Lung (tissue), 10 donors: ENCODE results near the gene FOXO3B. TPM values are rescaled to one million over a fixed set of nuclear protein-coding genes. Genes with fewer than 3 reads are reported as not detected.
"Not testable (repeated sequence)": the region's sequence is repeated elsewhere in the genome, so short reads cannot be mapped to it uniquely, and the experiment has no call there.

Source experiments
- ATAC-seq: fragments of 200-7000 bp; cut with Tn5 transposase; one replicate; pipeline ENCODE4 v1.9.1; 2020; ENCODE audit warnings: moderate number of reproducible peaks; ENCODE audit not compliant: insufficient read depth, low FRiP score
- DNase-seq, 3 donors: peaks; one replicate each; pipeline ENCODE4 v3.0.0-alpha.2; 2013 to 2017
- H3K27ac ChIP-seq, 2 donors: one replicate each; pipeline ENCODE4 v1.5.1; 2013; ENCODE audit warnings: mild to moderate bottlenecking in 2 of 2, moderate library complexity in 2 of 2, control low read depth in 1 of 2, inconsistent platforms in 1 of 2, low read depth in 1 of 2, low read length in 1 of 2
- H3K27me3 ChIP-seq, 3 donors: one replicate each; pipeline ENCODE4 v1.5.1; 2013; ENCODE audit warnings: low read length in 2 of 3; ENCODE audit not compliant: control insufficient read depth in 3 of 3, insufficient read depth in 3 of 3
- H3K36me3 ChIP-seq, 4 donors: one replicate each; pipeline ENCODE4 v1.5.1; 2013; ENCODE audit warnings: low read length in 4 of 4, mild to moderate bottlenecking in 1 of 4, moderate library complexity in 1 of 4; ENCODE audit not compliant: control insufficient read depth in 4 of 4, insufficient read depth in 4 of 4
- H3K4me1 ChIP-seq, 5 donors: one replicate each; pipeline ENCODE4 v1.5.1; 2013; ENCODE audit warnings: low read length in 5 of 5, mild to moderate bottlenecking in 2 of 5, moderate library complexity in 1 of 5; ENCODE audit not compliant: control insufficient read depth in 5 of 5, insufficient read depth in 5 of 5
- H3K4me3 ChIP-seq: one replicate; pipeline ENCODE4 v1.5.1; 2013; ENCODE audit warnings: mild to moderate bottlenecking, control low read depth, moderate library complexity
- H3K9ac ChIP-seq, 2 donors: one replicate each; pipeline ENCODE4 v1.5.1; 2013; ENCODE audit warnings: low read length in 2 of 2, control low read depth in 1 of 2; ENCODE audit not compliant: insufficient read depth in 1 of 2
- H3K9me3 ChIP-seq, 4 donors: one replicate each; pipeline ENCODE4 v1.5.1; 2013; ENCODE audit warnings: low read length in 3 of 4, mild to moderate bottlenecking in 1 of 4, moderate library complexity in 1 of 4; ENCODE audit not compliant: control insufficient read depth in 4 of 4, insufficient read depth in 3 of 4
- WGBS, 2 donors: extraction: QIAGEN DNeasy Blood & Tissue Kit; methylation state at CpG; one replicate each; pipeline ENCODE4 v1.1.7; 2013; 5-methylcytosine and 5-hydroxymethylcytosine counted together
- polyA plus RNA-seq, 2 donors: library from polyadenylated mRNA; stranded (reverse); fragments of 200-250 nt; gene quantifications; one replicate each; pipeline ENCODE4 v1.2.1, GENCODE V29; 2013
- total RNA-seq, 2 donors: library from RNA; depleted of rRNA in 1 of 2; stranded (reverse); fragments of >200 nt in 1 of 2; gene quantifications; one replicate each; pipeline ENCODE4 v1.2.1, GENCODE V29; 2014 to 2021
- donor health status: Bipolar disorder and iron deficiency.
- donor health status: healthy.
- donor health status: DM: yes; HTN: yes; CAD: no.

The FOXO3B gene
- total and polyA plus RNA-seq, 4 donors, result 0.47 to 6.5 (median 2.1) TPM

DNA sequence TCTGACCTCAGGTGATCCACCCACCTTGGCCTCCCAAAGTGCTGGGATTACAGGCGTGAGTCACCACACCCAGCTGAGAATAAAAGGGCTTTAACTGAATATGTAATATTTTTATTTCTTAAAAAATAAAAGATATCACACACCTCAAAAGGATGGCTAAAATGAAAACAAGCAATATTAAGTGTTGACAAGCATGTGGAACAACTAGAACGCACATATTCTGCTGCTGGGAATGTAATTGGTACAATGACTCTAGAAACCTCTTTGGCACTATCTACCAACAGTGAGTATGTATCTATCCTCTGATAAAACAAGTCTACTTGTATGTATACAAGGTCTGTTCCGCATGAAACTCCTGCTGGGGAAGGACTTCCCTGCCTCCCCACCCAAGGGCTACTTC lies 5.2 kb downstream of the FOXO3B start:
- WGBS, 2 donors, result 93 to 98% methylated on average over 3 of the region's 3 CpGs
- not testable (repeated sequence) for H3K9ac ChIP-seq

DNA sequence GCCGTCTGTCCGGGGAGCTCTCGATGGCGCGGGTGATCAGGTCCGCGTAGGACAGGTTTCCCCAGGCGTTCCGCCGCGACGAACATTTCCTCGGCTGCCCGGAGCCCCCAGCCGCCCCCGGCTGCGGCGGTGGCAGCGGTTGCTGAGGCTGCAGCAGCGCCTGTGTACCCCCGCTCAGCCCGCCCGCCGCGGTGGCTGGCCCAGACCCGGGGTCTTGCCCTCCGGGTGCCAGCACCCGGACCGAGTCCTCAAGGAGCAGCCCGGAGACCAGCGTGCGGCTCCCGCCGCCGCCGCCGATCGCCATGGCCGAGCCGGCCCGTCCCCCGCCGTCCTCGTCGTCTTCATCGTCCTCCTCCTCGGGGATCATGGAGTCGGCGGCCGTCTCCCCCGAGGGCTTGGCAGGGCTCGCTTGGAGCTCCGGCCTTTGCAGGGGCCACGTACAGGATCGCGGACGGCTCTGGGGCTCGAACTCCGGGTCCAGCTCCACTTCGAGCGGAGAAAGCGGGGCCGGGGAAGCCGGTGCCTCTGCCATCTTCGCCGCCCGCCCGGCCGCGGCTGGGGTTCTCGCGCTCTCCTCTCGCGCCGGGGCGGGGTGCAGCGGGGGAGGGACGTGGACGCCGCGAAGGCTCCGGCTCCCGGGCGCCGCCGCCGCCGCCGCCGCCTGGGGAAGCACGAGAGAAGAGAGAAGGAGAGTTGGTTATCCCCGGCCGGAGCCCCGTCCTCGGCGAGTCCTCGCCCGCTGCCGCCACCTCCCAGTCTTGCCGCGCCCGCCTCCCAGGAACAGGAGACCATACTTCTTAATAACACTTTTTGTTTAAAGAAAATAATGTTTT lies 9.5 kb downstream of the FOXO3B start:
- H3K27ac ChIP-seq, ATAC-seq, DNase-seq: not testable (repeated sequence)

More for the DNA sequence above, 5.2 kb downstream of the FOXO3B start:
- H3K4me3 ChIP-seq, H3K36me3 ChIP-seq, ATAC-seq, H3K27ac ChIP-seq, DNase-seq, H3K27me3 ChIP-seq, H3K4me1 ChIP-seq, H3K9me3 ChIP-seq: not testable (repeated sequence)

GRCh38 chr17:18668625-18669024 lies 13.5 kb downstream of the FOXO3B start:
- not testable (repeated sequence) for H3K27ac ChIP-seq, ATAC-seq, H3K9ac ChIP-seq, H3K4me3 ChIP-seq, DNase-seq, H3K27me3 ChIP-seq, H3K4me1 ChIP-seq
- H3K36me3 ChIP-seq, result peaks cover 4 to 15% (median 12%) of the 10 kb centered on the region in 4 donors
- 91 to 98% methylated on average over 1 of the region's 1 CpG for WGBS, 2 donors
- peaks cover 0 to 10% (median under 1%) of the 10 kb centered on the region in 4 donors for H3K9me3 ChIP-seq

More for the DNA sequence above, 9.5 kb downstream of the FOXO3B start:
- peaks cover 4 to 20% (median 16%) of the 10 kb centered on the region in 4 donors for H3K36me3 ChIP-seq
- 97 to 98% methylated on average over 62 to 88 of the region's 102 CpGs for WGBS, 2 donors
- peaks cover 0 to 10% (median 0%) of the 10 kb centered on the region in 4 donors for H3K9me3 ChIP-seq
- H3K4me1 ChIP-seq, H3K4me3 ChIP-seq, H3K9ac ChIP-seq, H3K27me3 ChIP-seq: not testable (repeated sequence)

- H3K27me3 ChIP-seq, H3K9ac ChIP-seq, H3K4me3 ChIP-seq, H3K27ac ChIP-seq, ATAC-seq, H3K4me1 ChIP-seq, DNase-seq: not testable (repeated sequence)
- H3K9me3 ChIP-seq, result peaks cover 0 to 10% (median 3%) of the 10 kb centered on the region in 4 donors
- H3K36me3 ChIP-seq, result peaks cover 4 to 15% (median 11%) of the 10 kb centered on the region in 4 donors
- WGBS, 2 donors, result 97 to 99% methylated on average over 3 of the region's 3 CpGs
Measured at GRCh38 chr17:18667535-18667934, 14.6 kb downstream of the FOXO3B start.

GRCh38 chr17:18666326-18666725 lies 15.8 kb downstream of the FOXO3B start:
- H3K27me3 ChIP-seq, H3K4me3 ChIP-seq: not testable (repeated sequence)

DNA sequence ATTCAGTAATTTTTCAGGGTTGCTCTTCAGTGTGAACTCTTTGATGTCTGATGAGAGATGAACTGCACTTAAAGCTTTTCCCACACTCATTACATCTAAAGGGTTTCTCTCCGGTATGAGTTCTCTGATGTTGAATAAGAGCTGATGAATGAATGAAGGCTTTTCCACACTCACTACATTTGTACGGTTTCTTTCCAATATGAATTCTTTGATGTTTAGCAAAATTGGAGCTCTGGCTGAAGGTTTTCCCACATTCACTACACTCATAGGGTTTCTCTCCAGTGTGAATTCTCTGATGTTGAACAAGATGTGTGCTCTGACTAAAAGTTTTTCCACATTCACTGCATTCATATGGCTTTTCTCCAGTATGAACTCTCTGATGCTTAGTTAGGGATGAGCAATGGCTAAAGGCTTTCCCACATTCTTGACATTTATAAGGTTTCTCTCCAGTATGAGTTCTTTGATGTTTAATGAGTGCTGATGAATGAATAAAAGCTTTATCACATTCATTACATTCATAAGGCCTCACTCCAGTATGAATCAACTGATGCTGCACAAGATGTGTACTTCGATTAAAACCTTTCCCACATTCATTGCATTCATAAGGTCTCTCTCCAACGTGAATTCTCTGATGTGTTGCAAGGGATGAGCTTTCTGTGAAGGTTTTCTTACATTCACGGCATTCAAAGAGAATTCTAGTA lies 20.0 kb downstream of the FOXO3B start:
- H3K36me3 ChIP-seq, H3K27me3 ChIP-seq, H3K27ac ChIP-seq, DNase-seq, H3K9ac ChIP-seq, H3K4me3 ChIP-seq, ATAC-seq, H3K4me1 ChIP-seq: not testable (repeated sequence)
- WGBS, 2 donors, result 97% methylated on average over 5 of the region's 5 CpGs
- H3K9me3 ChIP-seq, result peaks cover 0 to 12% (median 3%) of the 10 kb centered on the region in 4 donors

More at GRCh38 chr17:18666326-18666725, 15.8 kb downstream of the FOXO3B start:
- not testable (repeated sequence) for DNase-seq, H3K4me1 ChIP-seq, ATAC-seq, H3K27ac ChIP-seq, H3K9ac ChIP-seq
- peaks cover 0 to 12% (median 5%) of the 10 kb centered on the region in 4 donors for H3K36me3 ChIP-seq
- peaks cover 0 to 12% (median 6%) of the 10 kb centered on the region in 4 donors for H3K9me3 ChIP-seq
- 65 to 100% methylated on average over 2 of the region's 2 CpGs for WGBS, 2 donors

GRCh38 chr17:18650094-18650493 lies 32.0 kb downstream of the FOXO3B start:
- not testable (repeated sequence) for H3K27ac ChIP-seq, H3K36me3 ChIP-seq, H3K4me1 ChIP-seq, H3K27me3 ChIP-seq, H3K9ac ChIP-seq, DNase-seq, H3K4me3 ChIP-seq, H3K9me3 ChIP-seq, ATAC-seq
- 45 to 58% methylated on average over 17 to 23 of the region's 23 CpGs for WGBS, 2 donors

DNA sequence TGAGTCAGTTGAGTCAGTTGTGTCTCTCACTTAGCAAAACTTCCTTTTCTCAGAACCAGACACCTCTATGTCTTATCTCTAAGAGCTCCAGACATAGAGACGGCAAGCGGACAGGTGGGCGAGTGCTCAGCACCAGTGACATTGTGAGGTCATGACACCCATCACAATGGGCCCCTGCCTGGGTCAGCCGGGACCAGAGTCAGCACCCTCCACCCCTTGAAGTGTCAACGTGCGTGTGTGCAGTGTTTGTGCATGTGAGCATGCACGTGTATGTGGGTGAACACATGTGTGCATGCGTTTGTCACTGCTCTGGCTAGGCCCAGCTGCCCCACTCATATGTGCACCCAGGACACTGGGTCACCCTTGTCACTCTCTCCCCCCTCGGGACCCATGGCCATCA lies 37.8 kb downstream of the FOXO3B start, which contains the start of gene TBC1D28:
TBC1D28 (minus strand) TSS at position 101 of the 400 bp plus-strand sequence. CDS start 3,039 bp downstream, outside the sequence.
- H3K4me1 ChIP-seq, H3K27me3 ChIP-seq, H3K36me3 ChIP-seq, H3K9me3 ChIP-seq, ATAC-seq, H3K27ac ChIP-seq, H3K4me3 ChIP-seq, DNase-seq, H3K9ac ChIP-seq: not testable (repeated sequence)
- WGBS, 2 donors, result 91 to 95% methylated on average over 9 of the region's 9 CpGs
